DND-41 (cell line): ENCODE measurements around the gene SYNC.

ENCODE experiments used
- CTCF ChIP-seq: IDR thresholded peaks from 2 replicates; pipeline ENCODE4 v1.5.1; 2012; ENCODE audit warnings: borderline replicate concordance, low read length, moderate library complexity, mild to moderate bottlenecking; ENCODE audit not compliant: poor library complexity, severe bottlenecking; ENCODE audit errors: extremely low read depth
- EZH2 ChIP-seq: IDR thresholded peaks from 3 replicates; pipeline ENCODE4 v1.6.1; 2012; ENCODE audit warnings: borderline replicate concordance, low read depth, mild to moderate bottlenecking, moderate library complexity, low read length, inconsistent platforms; ENCODE audit not compliant: severe bottlenecking

GRCh38 chr1:32680642-32681041 lies 21.9 kb downstream of the SYNC start:
- TF ChIP-seq CTCF (no peak), EZH2 (no peak)
